DOHH2 (cell line): Measurements from ENCODE around the gene MT1F.

Experiments
- CTCF ChIP-seq: fragments of 200-600 bp; sonication (generic); IDR thresholded peaks from one replicate; pipeline ENCODE4 v1.5.1; 2014; ENCODE audit warnings: antibody characterized with exemption, mild to moderate bottlenecking, low read depth, low read length; ENCODE audit not compliant: poor library complexity, severe bottlenecking
- EZH2phosphoT487 ChIP-seq: fragments of 200-600 bp; sonication (generic); IDR thresholded peaks from 2 replicates; pipeline ENCODE4 v1.6.1; 2017; ENCODE audit warnings: borderline replicate concordance, mild to moderate bottlenecking, antibody characterized with exemption, low read length, moderate library complexity, mixed read lengths

GRCh38 chr16:56689171-56689570 lies 31.4 kb downstream of the MT1F start:
- TF ChIP-seq CTCF (no peak), EZH2phosphoT487 (no peak)
